ENCODE measurements around the gene IFITM1. TPM values are rescaled to one million over a fixed set of nuclear protein-coding genes. Genes with fewer than 3 reads are reported as not detected.
"Not testable (repeated sequence)": the region's sequence is repeated elsewhere in the genome, so short reads cannot be mapped to it uniquely, and the experiment has no call there.

The IFITM1 gene
- total RNA-seq, 4 donors from 2014 or later, result 47.8 to 103 (median 80.5) TPM

DNA sequence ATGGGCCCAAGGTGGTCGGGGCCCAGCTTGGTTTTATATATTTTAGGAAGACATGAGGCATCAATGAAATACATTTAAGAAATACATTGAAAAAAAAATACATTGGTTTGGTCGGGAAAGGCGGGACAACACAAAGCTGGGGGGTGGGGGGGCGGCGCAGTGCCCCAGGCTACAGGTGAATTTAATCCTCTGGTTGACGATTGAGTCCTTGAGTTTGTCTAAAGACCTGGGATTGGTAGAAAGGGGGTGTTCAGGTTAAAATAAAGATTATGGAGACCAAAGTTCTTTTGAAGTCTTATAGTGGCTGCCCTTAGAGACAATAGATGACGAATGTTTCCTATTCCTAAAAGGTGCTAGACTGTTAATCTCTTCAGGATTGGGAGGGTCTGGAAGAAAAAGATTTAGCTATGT is 3.1 kb downstream of the IFITM1 start:
- ATAC-seq, result no peak
- H3K36me3 ChIP-seq, result no peaks in the 10 kb centered on the region
- DNase-seq, result no peak
- no peaks in the 10 kb centered on the region for H3K9me3 ChIP-seq
- peaks cover 2 to 28% (median 5%) of the 10 kb centered on the region in 3 donors for H3K27me3 ChIP-seq
- no peak for TF ChIP-seq CTCF (IDR thresholded peaks at IDR 0.05 in 4 of 5, conservative IDR thresholded peaks at IDR 0.05 in 1 of 5)
- TF ChIP-seq POLR2A (IDR thresholded peaks at IDR 0.05), result no peak
- peak overlapping the region; percentile 74 to 82 (median 78) for H3K27ac ChIP-seq
- in situ Hi-C loops (cut with MboI; ENCODE audit: low sequenced_read_pairs in 4 of 4), result no loop called here
- intact Hi-C loops (cut with DNase I; ENCODE audit: low total_unique reads), result loop anchor here (2.0 kb wide), 1 partner anchor 36 kb away; no protein-coding TSS in a partner anchor
- peaks cover 0 to 5% of the 10 kb centered on the region in 2 donors for H3K4me1 ChIP-seq
- H3K4me3 ChIP-seq, result peak overlapping the region; percentile 46 to 61 (median 54)

- Histone ChIP-seq H3K4me3 (peak overlapping the region; percentile 2 to 59 (median 28)), H3K27me3 (peaks cover 2 to 28% (median 5%) of the 10 kb centered on the region in 3 donors), H3K27ac (peak overlapping the region; percentile 74 to 82 (median 78))
- intact Hi-C loops (cut with DNase I; ENCODE audit: low total_unique reads), result loop anchor here (2.0 kb wide), 1 partner anchor 35 kb away; no protein-coding TSS in a partner anchor
- H3K9me3 ChIP-seq; H3K36me3 ChIP-seq; in situ Hi-C loops (cut with MboI; ENCODE audit: low sequenced_read_pairs in 4 of 4); DNase-seq; H3K4me1 ChIP-seq; ATAC-seq: not testable (repeated sequence)
Measured at GRCh38 chr11:317668-318404, 4.0 kb downstream of the IFITM1 start.

- H3K4me3 ChIP-seq, result peak overlapping the region; percentile 56 to 73 (median 66)
- intact Hi-C loops (cut with DNase I; ENCODE audit: low total_unique reads), result not testable (repeated sequence)
Measured at GRCh38 chr11:318405-319120, 4.7 kb downstream of the IFITM1 start.

DNA sequence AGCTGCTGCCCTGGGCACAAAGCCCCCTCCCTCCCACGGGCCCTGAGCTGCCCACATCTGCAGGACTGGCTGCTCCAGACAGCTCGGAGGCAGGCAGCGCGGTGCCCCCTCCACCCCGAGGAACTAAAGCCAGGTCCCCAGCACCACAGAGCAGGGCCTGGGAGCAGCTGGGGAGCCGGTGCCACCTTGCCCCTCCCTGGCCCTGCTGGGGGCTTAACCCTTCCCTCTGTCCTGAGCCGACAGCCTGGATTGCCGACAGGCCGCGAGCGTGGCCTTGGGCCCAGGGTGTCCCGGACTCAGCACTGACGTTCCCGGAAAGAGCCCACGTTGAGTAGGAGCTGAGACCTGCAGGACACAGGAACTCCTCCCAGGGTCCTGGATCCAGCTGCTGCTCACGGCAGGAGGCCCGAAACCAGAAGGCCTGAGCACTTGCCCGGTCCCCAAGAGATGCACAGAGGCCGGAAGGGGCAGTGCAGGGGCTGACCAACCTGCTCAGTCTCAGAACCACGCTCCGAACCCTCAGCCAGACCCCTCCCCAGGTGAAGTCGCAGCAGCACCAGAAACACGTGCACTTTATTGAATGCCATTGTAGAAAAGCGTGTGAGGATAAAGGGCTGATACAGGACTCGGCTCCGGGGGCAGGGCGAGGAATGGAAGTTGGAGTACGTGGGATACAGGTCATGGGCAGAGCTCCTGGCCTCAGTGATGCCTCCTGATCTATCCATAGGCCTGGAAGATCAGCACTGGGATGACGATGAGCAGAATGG is 5.5 kb downstream of the IFITM1 start:
- Histone ChIP-seq H3K27ac (peak overlapping the region; percentile 79 to 91 (median 83)), H3K4me3 (peak overlapping the region; percentile 56 to 73 (median 66)), H3K27me3 (peaks cover 2 to 28% (median 5%) of the 10 kb centered on the region in 3 donors)
- H3K36me3 ChIP-seq; H3K4me1 ChIP-seq; in situ Hi-C loops (cut with MboI; ENCODE audit: low sequenced_read_pairs in 4 of 4); DNase-seq; H3K9me3 ChIP-seq; intact Hi-C loops (cut with DNase I; ENCODE audit: low total_unique reads): not testable (repeated sequence)
- ATAC-seq, result peak; percentile 9 to 13

More at GRCh38 chr11:318405-319120, 4.7 kb downstream of the IFITM1 start:
- DNase-seq; H3K9me3 ChIP-seq; H3K36me3 ChIP-seq; in situ Hi-C loops (cut with MboI; ENCODE audit: low sequenced_read_pairs in 4 of 4); H3K4me1 ChIP-seq: not testable (repeated sequence)
- Histone ChIP-seq H3K27ac (peak overlapping the region; percentile 79 to 91 (median 84)), H3K27me3 (peaks cover 2 to 28% (median 5%) of the 10 kb centered on the region in 3 donors)
- peak; percentile 37 to 40 for ATAC-seq

GRCh38 chr11:319888-320273 is 6.0 kb downstream of the IFITM1 start:
- Histone ChIP-seq H3K4me3 (peak overlapping the region; percentile 56 to 73 (median 66)), H3K27me3 (peaks cover 2 to 28% (median 5%) of the 10 kb centered on the region in 3 donors), H3K27ac (peak overlapping the region; percentile 80 to 91 (median 86))
- in situ Hi-C loops (cut with MboI; ENCODE audit: low sequenced_read_pairs in 4 of 4); DNase-seq; H3K4me1 ChIP-seq; H3K36me3 ChIP-seq; intact Hi-C loops (cut with DNase I; ENCODE audit: low total_unique reads); H3K9me3 ChIP-seq; ATAC-seq: not testable (repeated sequence)

GRCh38 chr11:324156-324555 is 10.3 kb downstream of the IFITM1 start:
- in situ Hi-C loops (cut with MboI; ENCODE audit: low sequenced_read_pairs in 4 of 4) (no loop called here), intact Hi-C loops (cut with DNase I; ENCODE audit: low total_unique reads) (no loop called here)
- H3K36me3 ChIP-seq, result no peaks in the 10 kb centered on the region
- H3K27me3 ChIP-seq, result peaks cover under 1 to 5% (median 2%) of the 10 kb centered on the region in 3 donors
- ATAC-seq, result no peak
- peak overlapping the region; percentile 67 to 89 (median 80) for H3K27ac ChIP-seq
- H3K4me3 ChIP-seq, result no peak overlapping the region
- DNase-seq, result no peak
- TF ChIP-seq POLR2A (IDR thresholded peaks at IDR 0.05), result no peak
- H3K9me3 ChIP-seq, result no peaks in the 10 kb centered on the region
- H3K4me1 ChIP-seq, result peaks cover 18 to 33% of the 10 kb centered on the region in 2 donors

GRCh38 chr11:324593-325517 is 11.0 kb downstream of the IFITM1 start:
- H3K27me3 ChIP-seq; H3K36me3 ChIP-seq; H3K9me3 ChIP-seq; in situ Hi-C loops (cut with MboI; ENCODE audit: low sequenced_read_pairs in 4 of 4); ATAC-seq; intact Hi-C loops (cut with DNase I; ENCODE audit: low total_unique reads): not testable (repeated sequence)
- H3K4me3 ChIP-seq, result peak overlapping the region in 3 of 4 donors; percentile 1 to 22 (median 10)
- peaks cover 18 to 33% of the 10 kb centered on the region in 2 donors for H3K4me1 ChIP-seq
- H3K27ac ChIP-seq, result peak overlapping the region; percentile 79 to 89 (median 84)
- DNase-seq, result peak in 1 of 2 donors; percentile 74

All from gastrocnemius medialis (tissue), 4 donors.